WTC11 (cell line): ENCODE measurements around the gene ADCY5. TPM values are rescaled to one million over a fixed set of nuclear protein-coding genes. Genes with fewer than 3 reads are reported as not detected.

ENCODE experiments used
- ATAC-seq: fragments of 200-7000 bp; cut with Tn5 transposase; 2 replicates; pipeline ENCODE4 v1.10.0; 2021; ENCODE audit warnings: mild to moderate bottlenecking, moderate library complexity
- CTCF ChIA-PET: fragments of 300-600 bp; sonication (Branson Sonifier 250); formaldehyde crosslinking; loops from one replicate; lab custom pipeline; 2021; ENCODE audit warnings: antibody characterized with exemption; lab: Charles Lee
- POLR2A ChIA-PET: fragments of 350-600 bp; sonication (Branson Sonifier 250); formaldehyde crosslinking; loops from one replicate; lab custom pipeline; 2021; ENCODE audit warnings: antibody characterized with exemption; lab: Charles Lee
- DNase-seq: peaks from one replicate; pipeline ENCODE4 v3.0.0; 2021; ENCODE audit warnings: low spot score
- H3K27ac Mint-ChIP-seq: 2 replicates; pipeline ENCODE4 v1.8.0; 2021; ENCODE audit warnings: mixed read lengths
- H3K27me3 Mint-ChIP-seq: 2 replicates; pipeline ENCODE4 v1.8.0; 2021; ENCODE audit warnings: low read depth, mild to moderate bottlenecking, moderate library complexity, mixed read lengths
- H3K36me3 Mint-ChIP-seq: 2 replicates; pipeline ENCODE4 v1.8.0; 2021; ENCODE audit warnings: mixed read lengths
- H3K4me1 Mint-ChIP-seq: 2 replicates; pipeline ENCODE4 v1.8.0; 2022; ENCODE audit warnings: mixed read lengths
- H3K4me3 Mint-ChIP-seq: 2 replicates; pipeline ENCODE4 v1.8.0; 2021; ENCODE audit warnings: mild to moderate bottlenecking, moderate library complexity, mixed read lengths
- H3K9me3 Mint-ChIP-seq: 2 replicates; pipeline ENCODE4 v1.8.0; 2021; ENCODE audit warnings: mixed read lengths
- ATF3 ChIP-seq: sonication (generic); formaldehyde crosslinking; conservative IDR thresholded peaks from 2 replicates; pipeline ENCODE4 v1.8.1; 2022; ENCODE audit warnings: mild to moderate bottlenecking, missing genetic modification reagents
- CREB1 ChIP-seq: sonication (generic); formaldehyde crosslinking; IDR thresholded peaks from 2 replicates; pipeline ENCODE4 v1.8.0; 2023; ENCODE audit warnings: mild to moderate bottlenecking, missing genetic modification reagents
- E2F5 ChIP-seq: sonication (generic); formaldehyde crosslinking; IDR thresholded peaks from 2 replicates; pipeline ENCODE4 v1.8.1; 2022; ENCODE audit warnings: mild to moderate bottlenecking, moderate library complexity, missing genetic modification reagents
- EMX1 ChIP-seq: fragments of 250-450 bp; sonication (Bioruptor Pico); IDR thresholded peaks from 2 replicates; pipeline ENCODE4 v1.8.0; 2021; ENCODE audit warnings: mild to moderate bottlenecking
- ETV6 ChIP-seq: sonication (generic); formaldehyde crosslinking; IDR thresholded peaks from 2 replicates; pipeline ENCODE4 v1.8.1; 2022; ENCODE audit warnings: mild to moderate bottlenecking, missing genetic modification reagents
- FOXP1 ChIP-seq: sonication (generic); formaldehyde crosslinking; IDR thresholded peaks from 2 replicates; pipeline ENCODE4 v1.8.0; 2022; ENCODE audit warnings: missing genetic modification reagents, mild to moderate bottlenecking, moderate library complexity, borderline replicate concordance
- HMGA2 ChIP-seq: fragments of 250-450 bp; sonication (Bioruptor Pico); IDR thresholded peaks from 2 replicates; pipeline ENCODE4 v1.4.0; 2021; ENCODE audit warnings: mild to moderate bottlenecking, moderate library complexity
- HMGXB4 ChIP-seq: sonication (generic); formaldehyde crosslinking; IDR thresholded peaks from 2 replicates; pipeline ENCODE4 v1.8.1; 2023; ENCODE audit warnings: mild to moderate bottlenecking, moderate library complexity, missing genetic modification reagents
- JAZF1 ChIP-seq: fragments of 250-450 bp; sonication (Bioruptor Pico); IDR thresholded peaks from 2 replicates; pipeline ENCODE4 v1.9.0; 2021; ENCODE audit warnings: moderate library complexity, mild to moderate bottlenecking, inconsistent platforms
- KAT7 ChIP-seq: sonication (generic); formaldehyde crosslinking; IDR thresholded peaks from 2 replicates; pipeline ENCODE4 v1.8.1; 2023; ENCODE audit warnings: missing genetic modification reagents, mild to moderate bottlenecking, borderline replicate concordance
- NFATC4 ChIP-seq: fragments of 250-450 bp; sonication (Bioruptor Pico); IDR thresholded peaks from 2 replicates; pipeline ENCODE4 v1.9.0; 2021; ENCODE audit warnings: mild to moderate bottlenecking
- NFYB ChIP-seq: sonication (generic); formaldehyde crosslinking; conservative IDR thresholded peaks from 2 replicates; pipeline ENCODE4 v1.8.0; 2022; ENCODE audit warnings: low read depth, missing genetic modification reagents
- NR2C2 ChIP-seq: sonication (generic); formaldehyde crosslinking; IDR thresholded peaks from 2 replicates; pipeline ENCODE4 v1.8.0; 2022; ENCODE audit warnings: mild to moderate bottlenecking, missing genetic modification reagents
- TCF7 ChIP-seq: sonication (generic); formaldehyde crosslinking; IDR thresholded peaks from 2 replicates; pipeline ENCODE4 v1.8.0; 2022; ENCODE audit warnings: mild to moderate bottlenecking, low read depth, missing genetic modification reagents, moderate library complexity
- TEAD4 ChIP-seq: sonication (generic); formaldehyde crosslinking; IDR thresholded peaks from 2 replicates; pipeline ENCODE4 v1.8.0; 2022; ENCODE audit warnings: mild to moderate bottlenecking, missing genetic modification reagents
- ZMAT4 ChIP-seq: fragments of 250-450 bp; sonication (Bioruptor Pico); IDR thresholded peaks from 2 replicates; pipeline ENCODE4 v1.9.0; 2021; ENCODE audit warnings: mild to moderate bottlenecking
- ZNF512 ChIP-seq: sonication (generic); formaldehyde crosslinking; IDR thresholded peaks from 2 replicates; pipeline ENCODE4 v1.8.1; 2022; ENCODE audit warnings: missing genetic modification reagents, borderline replicate concordance
- total RNA-seq: library from RNA; stranded (reverse); gene quantifications from 3 replicates; pipeline ENCODE4 v1.2.3, GENCODE V29; 2021
- TF ChIP-seq, protein P1 (sequence below): sonication (generic); formaldehyde crosslinking; IDR thresholded peaks from 2 replicates; pipeline ENCODE4 v1.8.0; 2023; ENCODE audit warnings: mild to moderate bottlenecking, missing genetic modification reagents
- TF ChIP-seq, protein P2 (sequence below): fragments of 250-450 bp; sonication (Bioruptor Pico); IDR thresholded peaks from 2 replicates; pipeline ENCODE4 v2.1.2; 2022; ENCODE audit warnings: mild to moderate bottlenecking, moderate library complexity
- TF ChIP-seq, protein P3 (sequence below): sonication (generic); formaldehyde crosslinking; IDR thresholded peaks from 2 replicates; pipeline ENCODE4 v1.8.0; 2022; ENCODE audit warnings: mild to moderate bottlenecking, missing genetic modification reagents
- TF ChIP-seq, protein P4 (sequence below): fragments of 200-600 bp; IDR thresholded peaks from 2 replicates; pipeline ENCODE4 v1.8.0; 2022; ENCODE audit warnings: antibody characterized with exemption
- TF ChIP-seq, protein P5 (sequence below): sonication (generic); formaldehyde crosslinking; IDR thresholded peaks from 2 replicates; pipeline ENCODE4 v1.8.1; 2022; ENCODE audit warnings: mild to moderate bottlenecking, missing genetic modification reagents, moderate library complexity, borderline replicate concordance
- TF ChIP-seq, protein P6 (sequence below): fragments of 250-450 bp; sonication (Bioruptor Pico); IDR thresholded peaks from 2 replicates; pipeline ENCODE4 v1.9.0; 2021; ENCODE audit warnings: moderate library complexity, mild to moderate bottlenecking, inconsistent platforms, borderline replicate concordance

The ADCY5 gene
- total RNA-seq, 1 experiment from 2014 or later, result 23.5 TPM

DNA sequence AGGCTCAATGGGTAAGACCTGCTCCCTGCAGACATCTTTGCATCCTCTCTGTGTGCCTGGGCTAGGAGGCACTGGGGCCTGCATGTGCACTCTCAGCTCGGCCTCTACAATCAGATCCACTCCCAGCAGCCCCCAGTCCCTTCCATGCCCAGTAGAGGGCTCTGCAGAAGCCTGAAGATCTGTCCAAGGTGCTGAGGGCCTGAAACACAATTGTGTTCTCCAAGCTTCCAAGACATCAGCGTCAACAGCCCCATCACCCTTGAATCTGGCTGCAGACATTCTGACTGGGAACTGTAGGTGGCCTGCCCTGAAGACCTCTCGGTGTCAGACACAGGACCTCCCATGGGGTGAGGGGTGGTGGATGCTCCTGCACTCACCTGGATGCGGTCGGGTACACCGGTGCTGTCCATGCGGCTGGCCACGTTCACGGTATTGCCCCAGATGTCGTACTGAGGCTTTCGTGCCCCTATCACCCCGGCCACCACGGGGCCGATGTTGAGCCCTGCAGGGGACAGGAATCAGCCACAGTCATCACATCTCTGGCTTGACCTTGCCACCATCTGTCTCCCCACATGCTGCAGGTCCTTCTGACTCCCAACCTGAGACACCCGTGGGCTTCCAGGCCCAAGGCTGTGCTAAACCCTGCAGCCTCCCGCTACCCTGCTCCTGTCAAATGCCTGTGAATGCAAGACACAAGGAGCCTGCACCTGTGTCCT lies 162.4 kb downstream of the ADCY5 start:
- ATAC-seq (peak; percentile 92), DNase-seq (peak; percentile 82)
- no peaks in the 10 kb centered on the region for H3K27me3 Mint-ChIP-seq
- no peak overlapping the region for H3K27ac Mint-ChIP-seq
- no peaks in the 10 kb centered on the region for H3K9me3 Mint-ChIP-seq
- POLR2A ChIA-PET, result no interaction called here
- no peak overlapping the region for H3K4me3 Mint-ChIP-seq
- CTCF ChIA-PET, result interaction anchor here (0.6 to 3.1 kb wide), 38 partner anchors 9 to 355 kb away, joined by 3 to 27 read pairs (median 4); partner anchors contain the start of gene SEMA5B
- H3K4me1 Mint-ChIP-seq, result no peaks in the 10 kb centered on the region
- peaks cover 44% of the 10 kb centered on the region for H3K36me3 Mint-ChIP-seq
- TF ChIP-seq CREB1 (peak; percentile 56; the same call in 1 of the 2 replicates), KAT7 (0 out of 2 replicates have a peak, but pooled peaks have one; percentile 63), NFYB (CRISPR knock-in tag) (no peak), NFATC4 (CRISPR knock-in tag) (no peak), JAZF1 (no peak), ATF3 (CRISPR knock-in tag) (no peak), HMGXB4 (CRISPR knock-in tag) (no peak), EMX1 (CRISPR knock-in tag) (no peak), E2F5 (CRISPR knock-in tag) (0 out of 2 replicates have a peak, but pooled peaks have one; percentile 39), ZMAT4 (CRISPR knock-in tag) (no peak), FOXP1 (CRISPR knock-in tag) (0 out of 2 replicates have a peak, but pooled peaks have one; percentile 51), HMGA2 (CRISPR knock-in tag) (no peak), TEAD4 (CRISPR knock-in tag) (peak; percentile 61; the same call in 1 of the 2 replicates), ZNF512 (CRISPR knock-in tag) (no peak), ETV6 (CRISPR knock-in tag) (peak; percentile 89), NR2C2 (no peak), TCF7 (CRISPR knock-in tag) (no peak)
- TF ChIP-seq, protein P1, sequence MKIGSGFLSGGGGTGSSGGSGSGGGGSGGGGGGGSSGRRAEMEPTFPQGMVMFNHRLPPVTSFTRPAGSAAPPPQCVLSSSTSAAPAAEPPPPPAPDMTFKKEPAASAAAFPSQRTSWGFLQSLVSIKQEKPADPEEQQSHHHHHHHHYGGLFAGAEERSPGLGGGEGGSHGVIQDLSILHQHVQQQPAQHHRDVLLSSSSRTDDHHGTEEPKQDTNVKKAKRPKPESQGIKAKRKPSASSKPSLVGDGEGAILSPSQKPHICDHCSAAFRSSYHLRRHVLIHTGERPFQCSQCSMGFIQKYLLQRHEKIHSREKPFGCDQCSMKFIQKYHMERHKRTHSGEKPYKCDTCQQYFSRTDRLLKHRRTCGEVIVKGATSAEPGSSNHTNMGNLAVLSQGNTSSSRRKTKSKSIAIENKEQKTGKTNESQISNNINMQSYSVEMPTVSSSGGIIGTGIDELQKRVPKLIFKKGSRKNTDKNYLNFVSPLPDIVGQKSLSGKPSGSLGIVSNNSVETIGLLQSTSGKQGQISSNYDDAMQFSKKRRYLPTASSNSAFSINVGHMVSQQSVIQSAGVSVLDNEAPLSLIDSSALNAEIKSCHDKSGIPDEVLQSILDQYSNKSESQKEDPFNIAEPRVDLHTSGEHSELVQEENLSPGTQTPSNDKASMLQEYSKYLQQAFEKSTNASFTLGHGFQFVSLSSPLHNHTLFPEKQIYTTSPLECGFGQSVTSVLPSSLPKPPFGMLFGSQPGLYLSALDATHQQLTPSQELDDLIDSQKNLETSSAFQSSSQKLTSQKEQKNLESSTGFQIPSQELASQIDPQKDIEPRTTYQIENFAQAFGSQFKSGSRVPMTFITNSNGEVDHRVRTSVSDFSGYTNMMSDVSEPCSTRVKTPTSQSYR (CRISPR knock-in tag), result peak; percentile 18; the same call in 1 of the 2 replicates
- TF ChIP-seq, protein P2, sequence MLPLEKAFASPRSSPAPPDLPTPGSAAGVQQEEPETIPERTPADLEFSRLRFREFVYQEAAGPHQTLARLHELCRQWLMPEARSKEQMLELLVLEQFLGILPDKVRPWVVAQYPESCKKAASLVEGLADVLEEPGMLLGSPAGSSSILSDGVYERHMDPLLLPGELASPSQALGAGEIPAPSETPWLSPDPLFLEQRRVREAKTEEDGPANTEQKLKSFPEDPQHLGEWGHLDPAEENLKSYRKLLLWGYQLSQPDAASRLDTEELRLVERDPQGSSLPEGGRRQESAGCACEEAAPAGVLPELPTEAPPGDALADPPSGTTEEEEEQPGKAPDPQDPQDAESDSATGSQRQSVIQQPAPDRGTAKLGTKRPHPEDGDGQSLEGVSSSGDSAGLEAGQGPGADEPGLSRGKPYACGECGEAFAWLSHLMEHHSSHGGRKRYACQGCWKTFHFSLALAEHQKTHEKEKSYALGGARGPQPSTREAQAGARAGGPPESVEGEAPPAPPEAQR (CRISPR knock-in tag), result no peak
- TF ChIP-seq, protein P3, sequence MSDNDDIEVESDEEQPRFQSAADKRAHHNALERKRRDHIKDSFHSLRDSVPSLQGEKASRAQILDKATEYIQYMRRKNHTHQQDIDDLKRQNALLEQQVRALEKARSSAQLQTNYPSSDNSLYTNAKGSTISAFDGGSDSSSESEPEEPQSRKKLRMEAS (CRISPR knock-in tag), result peak; percentile 49; the same call in 1 of the 2 replicates
- TF ChIP-seq, protein P4, sequence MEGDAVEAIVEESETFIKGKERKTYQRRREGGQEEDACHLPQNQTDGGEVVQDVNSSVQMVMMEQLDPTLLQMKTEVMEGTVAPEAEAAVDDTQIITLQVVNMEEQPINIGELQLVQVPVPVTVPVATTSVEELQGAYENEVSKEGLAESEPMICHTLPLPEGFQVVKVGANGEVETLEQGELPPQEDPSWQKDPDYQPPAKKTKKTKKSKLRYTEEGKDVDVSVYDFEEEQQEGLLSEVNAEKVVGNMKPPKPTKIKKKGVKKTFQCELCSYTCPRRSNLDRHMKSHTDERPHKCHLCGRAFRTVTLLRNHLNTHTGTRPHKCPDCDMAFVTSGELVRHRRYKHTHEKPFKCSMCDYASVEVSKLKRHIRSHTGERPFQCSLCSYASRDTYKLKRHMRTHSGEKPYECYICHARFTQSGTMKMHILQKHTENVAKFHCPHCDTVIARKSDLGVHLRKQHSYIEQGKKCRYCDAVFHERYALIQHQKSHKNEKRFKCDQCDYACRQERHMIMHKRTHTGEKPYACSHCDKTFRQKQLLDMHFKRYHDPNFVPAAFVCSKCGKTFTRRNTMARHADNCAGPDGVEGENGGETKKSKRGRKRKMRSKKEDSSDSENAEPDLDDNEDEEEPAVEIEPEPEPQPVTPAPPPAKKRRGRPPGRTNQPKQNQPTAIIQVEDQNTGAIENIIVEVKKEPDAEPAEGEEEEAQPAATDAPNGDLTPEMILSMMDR, result peak; percentile 72
- TF ChIP-seq, protein P5, sequence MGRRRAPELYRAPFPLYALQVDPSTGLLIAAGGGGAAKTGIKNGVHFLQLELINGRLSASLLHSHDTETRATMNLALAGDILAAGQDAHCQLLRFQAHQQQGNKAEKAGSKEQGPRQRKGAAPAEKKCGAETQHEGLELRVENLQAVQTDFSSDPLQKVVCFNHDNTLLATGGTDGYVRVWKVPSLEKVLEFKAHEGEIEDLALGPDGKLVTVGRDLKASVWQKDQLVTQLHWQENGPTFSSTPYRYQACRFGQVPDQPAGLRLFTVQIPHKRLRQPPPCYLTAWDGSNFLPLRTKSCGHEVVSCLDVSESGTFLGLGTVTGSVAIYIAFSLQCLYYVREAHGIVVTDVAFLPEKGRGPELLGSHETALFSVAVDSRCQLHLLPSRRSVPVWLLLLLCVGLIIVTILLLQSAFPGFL (CRISPR knock-in tag), result no peak
- TF ChIP-seq, protein P6, sequence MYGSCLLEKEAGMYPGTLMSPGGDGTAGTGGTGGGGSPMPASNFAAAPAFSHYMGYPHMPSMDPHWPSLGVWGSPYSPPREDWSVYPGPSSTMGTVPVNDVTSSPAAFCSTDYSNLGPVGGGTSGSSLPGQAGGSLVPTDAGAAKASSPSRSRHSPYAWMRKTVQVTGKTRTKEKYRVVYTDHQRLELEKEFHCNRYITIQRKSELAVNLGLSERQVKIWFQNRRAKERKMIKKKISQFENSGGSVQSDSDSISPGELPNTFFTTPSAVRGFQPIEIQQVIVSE, result no peak
